B cell (primary cell): ENCODE measurements around the gene RASA2. TPM values are rescaled to one million over a fixed set of nuclear protein-coding genes. Genes with fewer than 3 reads are reported as not detected.

ENCODE experiments used
- ATAC-seq: fragments of 200-7000 bp; cut with Tn5 transposase; one replicate; pipeline ENCODE4 v1.10.0; 2021; ENCODE audit warnings: low read depth, mild to moderate bottlenecking, moderate number of reproducible peaks, moderate library complexity
- CTCF ChIA-PET: fragments of 350-600 bp; sonication (Branson Sonifier 250); formaldehyde crosslinking; loops from one replicate; lab custom pipeline; 2021; ENCODE audit warnings: antibody characterized with exemption, inconsistent platforms; lab: Charles Lee
- POLR2A ChIA-PET: fragments of 350-600 bp; sonication (Branson Sonifier 250); formaldehyde crosslinking; loops from one replicate; lab custom pipeline; 2021; ENCODE audit warnings: antibody characterized with exemption; lab: Charles Lee
- DNase-seq: peaks from one replicate; pipeline ENCODE4 v3.0.0; 2013
- H2AFZ ChIP-seq: 2 replicates; pipeline ENCODE4 v1.6.1; 2012; ENCODE audit warnings: mild to moderate bottlenecking, low read depth, low read length; ENCODE audit not compliant: insufficient read depth, poor library complexity, severe bottlenecking
- H3K27ac ChIP-seq, 2 donors: 1 replicate in 1 of 2; 2 replicates in 1 of 2; pipeline ENCODE4 v1.5.1; 2012 to 2013; ENCODE audit warnings: low read length in 2 of 2, mild to moderate bottlenecking in 2 of 2, moderate library complexity in 1 of 2
- H3K27me3 ChIP-seq, 4 experiments: fragments of 200-600 bp in 1 of 4; sonication (generic) in 1 of 4; replicated peaks in 1 of 4; 1 replicate in 2 of 4; 2 replicates in 2 of 4; pipeline versions ENCODE4 v1.6.1 to v1.7.0; 2013 to 2016; ENCODE audit warnings: low read length in 3 of 4, mild to moderate bottlenecking in 2 of 4, mixed read lengths in 1 of 4, moderate library complexity in 1 of 4; ENCODE audit not compliant: insufficient read depth in 4 of 4, control insufficient read depth in 3 of 4; ENCODE audit errors: control extremely low read depth in 1 of 4
- H3K36me3 ChIP-seq, 2 experiments: replicated peaks in 1 of 2; 1 replicate in 1 of 2; 2 replicates in 1 of 2; pipeline versions ENCODE4 v1.6.1 to v1.7.1; 2013; ENCODE audit warnings: low read length in 1 of 2; ENCODE audit not compliant: insufficient read depth in 2 of 2, control insufficient read depth in 1 of 2; ENCODE audit errors: control extremely low read depth in 1 of 2, extremely low read depth in 1 of 2
- H3K4me1 ChIP-seq, 2 donors: fragments of 200-600 bp in 1 of 2; sonication (generic) in 1 of 2; 1 replicate in 1 of 2; 2 replicates in 1 of 2; pipeline versions ENCODE4 v1.5.1 to v1.6.1; 2013 to 2017; ENCODE audit warnings: low read length in 2 of 2; ENCODE audit not compliant: control insufficient read depth in 2 of 2, insufficient read depth in 2 of 2
- H3K4me2 ChIP-seq: replicated peaks from 2 replicates; pipeline ENCODE3; 2012; ENCODE audit warnings: mild to moderate bottlenecking, low read depth, low read length; ENCODE audit not compliant: poor library complexity, severe bottlenecking
- H3K4me3 ChIP-seq, 5 experiments: fragments of 200-600 bp in 1 of 5; sonication (generic) in 1 of 5; 1 replicate in 3 of 5; 2 replicates in 2 of 5; pipeline versions ENCODE4 v1.5.1 to v1.7.0; 2011 to 2016; ENCODE audit warnings: low read length in 4 of 5, mild to moderate bottlenecking in 4 of 5, low read depth in 2 of 5, control low read depth in 1 of 5, moderate library complexity in 1 of 5; ENCODE audit not compliant: insufficient read depth in 1 of 5; ENCODE audit errors: control extremely low read depth in 1 of 5, extremely low read depth in 1 of 5
- H3K79me2 ChIP-seq: fragments of 200-600 bp; sonication (generic); one replicate; pipeline ENCODE4 v1.6.0; 2016; ENCODE audit warnings: low read length; ENCODE audit not compliant: control insufficient read depth, insufficient read depth
- H3K9ac ChIP-seq: fragments of 200-600 bp; sonication (generic); 2 replicates; pipeline ENCODE4 v1.6.1; 2017; ENCODE audit warnings: mild to moderate bottlenecking, low read length, moderate library complexity
- H3K9me3 ChIP-seq, 3 donors: one replicate each; pipeline versions ENCODE4 v1.6.1 to v1.7.1; 2013; ENCODE audit warnings: low read length in 2 of 3; ENCODE audit not compliant: control insufficient read depth in 2 of 3, insufficient read depth in 1 of 3; ENCODE audit errors: control extremely low read depth in 1 of 3
- H4K20me1 ChIP-seq: 2 replicates; pipeline ENCODE4 v1.6.0; 2012; ENCODE audit warnings: mild to moderate bottlenecking, low read length; ENCODE audit not compliant: insufficient read depth, control insufficient read depth, poor library complexity, severe bottlenecking
- H3K27ac Mint-ChIP-seq: one replicate; pipeline ENCODE4 v1.8.0; 2021; ENCODE audit warnings: mixed read lengths
- H3K27me3 Mint-ChIP-seq: one replicate; pipeline ENCODE4 v1.8.0; 2021; ENCODE audit warnings: mixed read lengths
- H3K4me1 Mint-ChIP-seq: one replicate; pipeline ENCODE4 v1.8.0; 2021; ENCODE audit warnings: mixed read lengths
- H3K4me3 Mint-ChIP-seq: one replicate; pipeline ENCODE4 v1.8.0; 2021; ENCODE audit warnings: mixed read lengths
- H3K9me3 Mint-ChIP-seq: one replicate; pipeline ENCODE4 v1.8.0; 2022; ENCODE audit warnings: mixed read lengths; ENCODE audit not compliant: insufficient read depth
- CTCF ChIP-seq: fragments of 200-600 bp; IDR thresholded peaks from one replicate; pipeline ENCODE4 v1.8.0; 2022; ENCODE audit warnings: antibody characterized with exemption, mild to moderate bottlenecking
- EZH2 ChIP-seq: IDR thresholded peaks from 2 replicates; pipeline ENCODE4 v1.6.1; 2012; ENCODE audit warnings: borderline replicate concordance, low read depth, mild to moderate bottlenecking, moderate library complexity, low read length; ENCODE audit not compliant: insufficient read depth, poor library complexity, severe bottlenecking
- WGBS: methylation state at CpG from one replicate; pipeline ENCODE4 v1.1.5; 2013; ENCODE audit warnings: missing lambda C conversion rate; ENCODE audit not compliant: insufficient coverage; 5-methylcytosine and 5-hydroxymethylcytosine counted together
- intact Hi-C: fragments of 100-400 bp; cut with micrococcal nuclease; formaldehyde crosslinking; loops from one replicate; pipeline ENCODE4 v1.10.0; 2022
- polyA plus RNA-seq: library from polyadenylated mRNA; depleted of rRNA; stranded (reverse); fragments of >200 nt; gene quantifications from 2 replicates; pipeline ENCODE4 v1.2.3, GENCODE V29; 2012
- total RNA-seq, 2 donors: library from RNA; stranded (reverse); fragments of 120-200 nt in 1 of 2; gene quantifications; 1 replicate in 1 of 2; 2 replicates in 1 of 2; pipeline versions ENCODE4 v1.2.3 to v1.2.4, GENCODE V29; 2013 to 2022

RASA2 gene
- total and polyA plus RNA-seq, 2 donors (not counting 1 experiment from before 2014, with no cell fraction given): 12.3 to 47.7 TPM

GRCh38 chr3:141455603-141456300 is 31.1 kb upstream of the RASA2 start:
- H4K20me1 ChIP-seq: no peaks in the 10 kb centered on the region
- H3K79me2 ChIP-seq: no peaks in the 10 kb centered on the region
- ATAC-seq: no peak
- H3K27me3 ChIP-seq: no peaks in the 10 kb centered on the region
- POLR2A ChIA-PET: no interaction called here
- TF ChIP-seq CTCF (no peak), EZH2 (no peak)
- H3K4me3 ChIP-seq: no peak overlapping the region
- intact Hi-C loops: loop anchor here (1.0 to 10.0 kb wide), 2 partner anchors 143 to 221 kb away; partner anchors contain the start of gene PXYLP1
- H3K4me3 Mint-ChIP-seq: no peak overlapping the region
- no peaks in the 10 kb centered on the region for H3K9me3 Mint-ChIP-seq
- H3K27me3 Mint-ChIP-seq: no peaks in the 10 kb centered on the region
- peaks cover 11% of the 10 kb centered on the region for H3K4me1 Mint-ChIP-seq
- DNase-seq: no peak
- no peak overlapping the region for H2AFZ ChIP-seq
- no peaks in the 10 kb centered on the region for H3K36me3 ChIP-seq
- no peaks in the 10 kb centered on the region for H3K9me3 ChIP-seq
- no peak overlapping the region for H3K9ac ChIP-seq
- no peak overlapping the region for H3K27ac Mint-ChIP-seq
- no peak overlapping the region for H3K4me2 ChIP-seq
- 97% methylated on average over 15 of the region's 18 CpGs for WGBS
- no peak overlapping the region for H3K27ac ChIP-seq
- H3K4me1 ChIP-seq: peaks cover 12 to 16% of the 10 kb centered on the region in 2 donors
- CTCF ChIA-PET: interaction anchor here (0.9 to 12.6 kb wide), 13 partner anchors 11 to 148 kb away, joined by 3 to 409 read pairs (median 9); no protein-coding TSS in a partner anchor

- 93% methylated on average over 11 of the region's 11 CpGs for WGBS
- Mint-ChIP-seq H3K4me3 (no peak overlapping the region), H3K9me3 (no peaks in the 10 kb centered on the region), H3K4me1 (peaks cover 11% of the 10 kb centered on the region), H3K27me3 (no peaks in the 10 kb centered on the region), H3K27ac (no peak overlapping the region)
- Histone ChIP-seq H3K4me1 (peaks cover 12 to 16% of the 10 kb centered on the region in 2 donors), H3K4me3 (no peak overlapping the region), H4K20me1 (no peaks in the 10 kb centered on the region), H3K36me3 (no peaks in the 10 kb centered on the region), H3K9ac (no peak overlapping the region), H3K9me3 (no peaks in the 10 kb centered on the region), H3K27me3 (no peaks in the 10 kb centered on the region), H3K27ac (no peak overlapping the region), H2AFZ (no peak overlapping the region), H3K79me2 (no peaks in the 10 kb centered on the region), H3K4me2 (no peak overlapping the region)
- TF ChIP-seq CTCF (no peak), EZH2 (no peak)
- POLR2A ChIA-PET: no interaction called here
- CTCF ChIA-PET: interaction anchor here (2.3 to 12.6 kb wide), 5 partner anchors 17 to 148 kb away, joined by 9 to 409 read pairs (median 104); no protein-coding TSS in a partner anchor
- intact Hi-C loops: loop anchor here (10.0 kb wide), 1 partner anchor 221 kb away; the partner anchor contains the start of gene PXYLP1
- no peak for ATAC-seq
- no peak for DNase-seq
These were observed 30.6 kb upstream of the RASA2 start for GRCh38 chr3:141456301-141456625.
